Measurements from ENCODE around the gene SEMA6B.
"Not testable (repeated sequence)": the region's sequence is repeated elsewhere in the genome, so short reads cannot be mapped to it uniquely, and the experiment has no call there.

Gene SEMA6B

GRCh38 chr19:4547303-4548237, 11.9 kb downstream of the SEMA6B start:
- no peak for DNase-seq (ENCODE audit: low read depth)

- DNase-seq (ENCODE audit: low read depth), result no peak
Measured at GRCh38 chr19:4543842-4544647, 15.4 kb downstream of the SEMA6B start.

GRCh38 chr19:4542896-4543841, 16.3 kb downstream of the SEMA6B start:
- DNase-seq (ENCODE audit: low read depth), result no peak

- not testable (repeated sequence) for DNase-seq (ENCODE audit: low read depth)
Measured at GRCh38 chr19:4541806-4542145, 17.7 kb downstream of the SEMA6B start.

- no peak for DNase-seq (ENCODE audit: low read depth)
Measured at GRCh38 chr19:4541114-4541805, 18.2 kb downstream of the SEMA6B start.

GRCh38 chr19:4539693-4540581, 19.5 kb downstream of the SEMA6B start, which contains the start of gene LRG1:
TSS of gene LRG1 (minus strand) at chr19:4540036. CDS start at chr19:4540013, 23 bp downstream.
- no peak for DNase-seq (ENCODE audit: low read depth)

GRCh38 chr19:4539169-4539692, 20.3 kb downstream of the SEMA6B start:
- no peak for DNase-seq (ENCODE audit: low read depth)

- DNase-seq (ENCODE audit: low read depth), result no peak
Measured at GRCh38 chr19:4538601-4538954, 20.9 kb downstream of the SEMA6B start.

GRCh38 chr19:4537953-4538600, 21.4 kb downstream of the SEMA6B start:
- no peak for DNase-seq (ENCODE audit: low read depth)

GRCh38 chr19:4536798-4537197, 22.7 kb downstream of the SEMA6B start:
- DNase-seq (ENCODE audit: low read depth), result no peak

- DNase-seq (ENCODE audit: low read depth), result no peak
Measured at GRCh38 chr19:4534836-4535658, 24.4 kb downstream of the SEMA6B start, which contains the start of gene PLIN5. TSS of gene PLIN5 (minus strand) at chr19:4535224. CDS start at chr19:4534074, 1,150 bp downstream.

GRCh38 chr19:4533835-4534424, 25.6 kb downstream of the SEMA6B start:
- DNase-seq (ENCODE audit: low read depth), result no peak

- no peak for DNase-seq (ENCODE audit: low read depth)
Measured at GRCh38 chr19:4533334-4533733, 26.1 kb downstream of the SEMA6B start.

GRCh38 chr19:4531562-4532165, 27.8 kb downstream of the SEMA6B start:
- no peak for DNase-seq (ENCODE audit: low read depth)

- DNase-seq (ENCODE audit: low read depth), result no peak
Measured at GRCh38 chr19:4529924-4530522, 29.5 kb downstream of the SEMA6B start.

- no peak for DNase-seq (ENCODE audit: low read depth)
Measured at GRCh38 chr19:4528843-4529242, 30.6 kb downstream of the SEMA6B start.

GRCh38 chr19:4527377-4527776, 32.1 kb downstream of the SEMA6B start:
- DNase-seq (ENCODE audit: low read depth), result not testable (repeated sequence)
